Melanocyte of skin (primary cell): ENCODE results near the gene PRXL2C. TPM values are rescaled to one million over a fixed set of nuclear protein-coding genes. Genes with fewer than 3 reads are reported as not detected.

ENCODE experiments used
- total RNA-seq, 2 donors: library from RNA; depleted of rRNA; stranded (reverse); fragments of >200 nt; gene quantifications; 2 replicates each; pipeline ENCODE4 v1.2.3, GENCODE V29; 2012

Gene PRXL2C
- 10 to 100 TPM; 26.6 to 27.2 TPM for total RNA-seq

GRCh38 chr9:96655198-96655851 lies at the start of gene PRXL2C:
TSS of gene PRXL2C (minus strand) at chr9:96655317. CDS start at chr9:96655281, 36 bp downstream.

GRCh38 chr9:96619491-96620180 lies 35.5 kb downstream of the PRXL2C start, which contains the start of gene CDC14B:
TSS of gene CDC14B (minus strand) at chr9:96619843. CDS start at chr9:96619378, 465 bp downstream.

Other genes with a start within 250 kb of the PRXL2C start
- 10 to 100 TPM in 1 of 2 donors, 1 to 10 TPM in 1; 3.1 to 14.3 TPM for gene ZNF367, start 236.9 kb downstream of the PRXL2C start, total RNA-seq
- gene HABP4, start 205.1 kb downstream of the PRXL2C start, total RNA-seq: 10 to 100 TPM in 1 of 2 donors, 1 to 10 TPM in 1; 10.0 to 11.0 TPM
- 10 to 100 TPM; 10.3 to 13.3 TPM for gene CDC14B, start 35.5 kb downstream of the PRXL2C start, total RNA-seq
- 10 to 100 TPM in 1 of 2 donors, 1 to 10 TPM in 1; 7.7 to 11.0 TPM for gene ZNF510, start 122.8 kb upstream of the PRXL2C start, total RNA-seq
- 1 to 10 TPM; 4.3 to 4.8 TPM for gene ZNF782, start 199.2 kb upstream of the PRXL2C start, total RNA-seq